H9 (cell line): Measurements from ENCODE around the gene C9orf152. TPM values are rescaled to one million over a fixed set of nuclear protein-coding genes. Genes with fewer than 3 reads are reported as not detected.

Source experiments
- DNase-seq: peaks from one replicate; pipeline ENCODE4 v3.0.0-alpha.2; 2017
- H2AFZ ChIP-seq: one replicate; pipeline ENCODE4 v1.6.1; 2013; ENCODE audit warnings: mild to moderate bottlenecking, low read length, control low read depth, moderate library complexity
- H2AK5ac ChIP-seq: 2 replicates; pipeline ENCODE4 v1.6.1; 2013; ENCODE audit warnings: low read length, control low read depth, mixed read lengths; ENCODE audit not compliant: insufficient read length
- H2BK120ac ChIP-seq: one replicate; pipeline ENCODE4 v1.6.1; 2013; ENCODE audit warnings: low read depth, mild to moderate bottlenecking, low read length, control low read depth, inconsistent platforms; ENCODE audit not compliant: poor library complexity, severe bottlenecking
- H2BK12ac ChIP-seq: 2 replicates; pipeline ENCODE4 v1.6.1; 2013; ENCODE audit warnings: low read length, control low read depth, mixed read lengths, low read depth; ENCODE audit not compliant: insufficient read length
- H2BK15ac ChIP-seq: 2 replicates; pipeline ENCODE4 v1.6.1; 2013; ENCODE audit warnings: low read depth, low read length, control low read depth
- H2BK20ac ChIP-seq: one replicate; pipeline ENCODE4 v1.6.1; 2013; ENCODE audit warnings: low read depth, mild to moderate bottlenecking, low read length, control low read depth, inconsistent platforms; ENCODE audit not compliant: poor library complexity, severe bottlenecking
- H2BK5ac ChIP-seq: 2 replicates; pipeline ENCODE4 v1.6.1; 2013; ENCODE audit warnings: low read length, control low read depth, mixed read lengths; ENCODE audit not compliant: insufficient read length
- H3K14ac ChIP-seq: 2 replicates; pipeline ENCODE4 v1.6.1; 2013; ENCODE audit warnings: low read length, control low read depth; ENCODE audit not compliant: insufficient read depth
- H3K18ac ChIP-seq: 2 replicates; pipeline ENCODE4 v1.6.1; 2013; ENCODE audit warnings: low read depth, mild to moderate bottlenecking, mixed read lengths, low read length, control low read depth; ENCODE audit not compliant: insufficient read length
- H3K23ac ChIP-seq: 2 replicates; pipeline ENCODE4 v1.6.1; 2013; ENCODE audit warnings: low read length, control low read depth, mixed read lengths, low read depth; ENCODE audit not compliant: insufficient read length
- H3K23me2 ChIP-seq: 2 replicates; pipeline ENCODE4 v1.6.1; 2013; ENCODE audit warnings: low read depth, mild to moderate bottlenecking, mixed read lengths, low read length, control low read depth; ENCODE audit not compliant: insufficient read length, poor library complexity, severe bottlenecking
- H3K27ac ChIP-seq: 2 replicates; pipeline ENCODE4 v1.5.1; 2013; ENCODE audit warnings: low read length, control low read depth, mixed read lengths, low read depth; ENCODE audit not compliant: insufficient read length
- H3K27me3 ChIP-seq: 2 replicates; pipeline ENCODE4 v1.6.1; 2013; ENCODE audit warnings: low read length, control low read depth, inconsistent platforms; ENCODE audit not compliant: insufficient read depth
- H3K4ac ChIP-seq: 2 replicates; pipeline ENCODE4 v1.6.1; 2013; ENCODE audit warnings: low read depth, mild to moderate bottlenecking, control low read depth, inconsistent platforms, low read length, moderate library complexity
- H3K4me1 ChIP-seq: 2 replicates; pipeline ENCODE4 v1.6.1; 2013; ENCODE audit warnings: low read length, control low read depth, inconsistent platforms; ENCODE audit not compliant: insufficient read depth
- H3K4me2 ChIP-seq: 2 replicates; pipeline ENCODE4 v1.6.1; 2013; ENCODE audit warnings: low read length, control low read depth, mixed read lengths; ENCODE audit not compliant: insufficient read length, insufficient read depth
- H3K56ac ChIP-seq: 2 replicates; pipeline ENCODE4 v1.6.1; 2013; ENCODE audit warnings: low read depth, mild to moderate bottlenecking, mixed read lengths, low read length, control low read depth; ENCODE audit not compliant: insufficient read length
- H3K79me1 ChIP-seq: 2 replicates; pipeline ENCODE4 v1.6.1; 2013; ENCODE audit warnings: low read depth, mild to moderate bottlenecking, moderate library complexity, low read length, control low read depth, inconsistent platforms; ENCODE audit not compliant: insufficient read depth, poor library complexity, severe bottlenecking
- H3K79me2 ChIP-seq: 2 replicates; pipeline ENCODE4 v1.6.1; 2013; ENCODE audit warnings: low read length, control low read depth, inconsistent platforms; ENCODE audit not compliant: insufficient read depth
- H3K9ac ChIP-seq: 2 replicates; pipeline ENCODE4 v1.6.1; 2013; ENCODE audit warnings: low read length, control low read depth, mixed read lengths; ENCODE audit not compliant: insufficient read length; ENCODE audit errors: extremely low read depth
- H3K9me3 ChIP-seq: one replicate; pipeline ENCODE4 v1.6.1; 2013; ENCODE audit warnings: low read depth, low read length, inconsistent platforms; ENCODE audit not compliant: control insufficient read depth
- H3T11ph ChIP-seq: one replicate; pipeline ENCODE4 v1.6.1; 2013; ENCODE audit warnings: mild to moderate bottlenecking, low read length, control low read depth, inconsistent platforms
- H4K20me1 ChIP-seq: one replicate; pipeline ENCODE4 v1.6.1; 2013; ENCODE audit not compliant: control insufficient read depth, insufficient read length, insufficient read depth
- H4K5ac ChIP-seq: 2 replicates; pipeline ENCODE4 v1.6.1; 2013; ENCODE audit warnings: low read depth, mild to moderate bottlenecking, mixed read lengths, low read length, control low read depth; ENCODE audit not compliant: insufficient read length
- H4K8ac ChIP-seq: replicated peaks from 2 replicates; pipeline ENCODE4 v1.6.1; 2013; ENCODE audit warnings: low read length, control low read depth, mixed read lengths, low read depth; ENCODE audit not compliant: insufficient read length
- H4K91ac ChIP-seq: 2 replicates; pipeline ENCODE4 v1.6.1; 2013; ENCODE audit warnings: low read depth, mild to moderate bottlenecking, moderate library complexity, mixed read lengths, low read length, control low read depth; ENCODE audit not compliant: insufficient read length
- H3K27ac Mint-ChIP-seq, 3 experiments: 2 replicates in 2 of 3; 3 replicates in 1 of 3; pipeline ENCODE4 v1.8.0; 2020 to 2021; ENCODE audit warnings: mixed read lengths in 3 of 3, mild to moderate bottlenecking in 1 of 3, moderate library complexity in 1 of 3
- H3K27me3 Mint-ChIP-seq: 2 replicates; pipeline ENCODE4 v1.8.0; 2021; ENCODE audit warnings: low read depth, mild to moderate bottlenecking, moderate library complexity, mixed read lengths
- H3K36me3 Mint-ChIP-seq, 3 experiments: 2 replicates in 2 of 3; 3 replicates in 1 of 3; pipeline ENCODE4 v1.8.0; 2020 to 2021; ENCODE audit warnings: low read depth in 3 of 3, mixed read lengths in 3 of 3; ENCODE audit not compliant: insufficient read depth in 1 of 3
- H3K4me1 Mint-ChIP-seq, 2 experiments: 2 replicates each; pipeline ENCODE4 v1.8.0; 2020; ENCODE audit warnings: mixed read lengths in 2 of 2
- H3K4me3 Mint-ChIP-seq, 2 experiments: 2 replicates in 1 of 2; 3 replicates in 1 of 2; pipeline ENCODE4 v1.8.0; 2020 to 2021; ENCODE audit warnings: mild to moderate bottlenecking in 2 of 2, mixed read lengths in 2 of 2, moderate library complexity in 1 of 2
- H3K9me3 Mint-ChIP-seq, 2 experiments: 2 replicates in 1 of 2; 3 replicates in 1 of 2; pipeline ENCODE4 v1.8.0; 2020; ENCODE audit warnings: mild to moderate bottlenecking in 2 of 2, mixed read lengths in 2 of 2, moderate library complexity in 1 of 2
- CTCF ChIP-seq: fragments of 200-600 bp; sonication (generic); conservative IDR thresholded peaks from 3 replicates; pipeline ENCODE4 v1.8.0; 2021; ENCODE audit warnings: antibody characterized with exemption, mild to moderate bottlenecking
- WGBS: extraction: QIAGEN DNeasy Blood & Tissue Kit; methylation state at CpG from one replicate; pipeline ENCODE4 v1.1.7; 2013; ENCODE audit warnings: missing lambda C conversion rate, low lambda C conversion rate, mixed read lengths; ENCODE audit not compliant: insufficient read length; ENCODE audit errors: extremely low coverage; 5-methylcytosine and 5-hydroxymethylcytosine counted together
- total RNA-seq: library from RNA; stranded (reverse); gene quantifications from 2 replicates; pipeline ENCODE4 v1.2.1, GENCODE V29; 2021

The C9orf152 gene
- total RNA-seq, 1 experiment from 2014 or later = not detected

GRCh38 chr9:110198357-110198756 is 9.6 kb downstream of the C9orf152 start:
- Histone ChIP-seq H2BK5ac (no peak overlapping the region), H4K8ac (no peak overlapping the region), H3K14ac (no peak overlapping the region), H3K27me3 (no peaks in the 10 kb centered on the region), H3K4ac (no peak overlapping the region), H3K56ac (no peak overlapping the region), H2AK5ac (no peak overlapping the region), H3K4me1 (no peaks in the 10 kb centered on the region; the same call in 1 of the 2 replicates), H3K9ac (no peak overlapping the region), H3K27ac (no peak overlapping the region), H3K4me2 (no peak overlapping the region), H3K79me2 (no peaks in the 10 kb centered on the region), H4K91ac (no peak overlapping the region), H4K20me1 (no peaks in the 10 kb centered on the region), H4K5ac (no peak overlapping the region), H3T11ph (no peak overlapping the region), H3K23me2 (no peaks in the 10 kb centered on the region), H2BK120ac (no peak overlapping the region), H2BK12ac (no peak overlapping the region), H3K9me3 (no peaks in the 10 kb centered on the region), H3K79me1 (no peaks in the 10 kb centered on the region), H2AFZ (no peak overlapping the region), H2BK15ac (no peak overlapping the region), H2BK20ac (no peak overlapping the region), H3K18ac (no peak overlapping the region), H3K23ac (no peak overlapping the region)
- no peaks in the 10 kb centered on the region; the same call in none of the 2 replicates for H3K27me3 Mint-ChIP-seq
- DNase-seq = peak; percentile 45
- H3K4me1 Mint-ChIP-seq = peaks cover 0 to 2% of the 10 kb centered on the region in 2 experiments; a peak in 2 of 4 replicates
- no peak for TF ChIP-seq CTCF
- H3K27ac Mint-ChIP-seq = no peak overlapping the region; a peak in 1 of 7 replicates
- no peak overlapping the region for H3K4me3 Mint-ChIP-seq
- peaks cover 0 to 4% (median 0%) of the 10 kb centered on the region in 3 experiments; a peak in 1 of 7 replicates for H3K36me3 Mint-ChIP-seq
- no CpG with 5 or more reads among the region's 12 CpGs for WGBS
- H3K9me3 Mint-ChIP-seq = no peaks in the 10 kb centered on the region; a peak in 1 of 5 replicates
